GM19238 (cell line): ENCODE results near the gene SPEN.
"Not testable (repeated sequence)": the region's sequence is repeated elsewhere in the genome, so short reads cannot be mapped to it uniquely, and the experiment has no call there.

ENCODE experiments used
- DNase-seq: peaks from one replicate; pipeline ENCODE4 v3.0.0; 2011; ENCODE audit warnings: low spot score; ENCODE audit not compliant: insufficient read length

Gene SPEN

DNA sequence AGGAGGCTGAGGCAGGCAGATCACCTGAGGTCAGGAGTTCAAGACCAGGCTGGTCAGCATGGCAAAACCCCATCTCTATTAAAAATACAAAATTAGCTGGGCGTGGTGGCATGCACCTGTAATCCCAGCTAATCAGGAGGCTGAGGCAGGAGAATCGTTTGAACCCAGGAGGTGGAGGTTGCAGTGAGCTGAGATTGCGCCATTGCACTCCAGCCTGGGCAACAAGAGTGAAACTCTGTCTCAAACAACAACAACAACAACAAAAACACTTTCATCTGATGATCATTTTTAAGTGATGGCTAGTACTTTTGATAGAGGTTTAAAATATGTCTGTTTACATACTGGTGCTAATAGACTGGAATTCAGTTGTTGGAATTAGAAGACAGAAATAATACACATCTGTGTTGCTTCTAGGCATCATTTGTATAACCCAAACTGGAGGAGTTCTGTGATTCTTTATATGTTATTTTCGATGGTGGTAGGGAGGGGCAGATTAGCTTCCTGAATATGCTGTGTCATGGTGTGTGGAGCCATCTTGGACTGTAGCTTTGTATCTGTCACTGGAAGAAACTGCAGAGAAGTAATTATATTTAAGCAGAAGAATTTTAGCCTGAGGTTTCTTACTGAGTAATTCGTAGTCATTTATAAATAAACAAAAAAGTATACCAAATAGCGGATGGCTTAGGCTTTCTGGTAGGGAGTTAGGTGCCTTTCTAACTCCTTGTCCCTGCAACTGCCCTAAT lies 45.5 kb downstream of the SPEN start:
- DNase-seq = not testable (repeated sequence)

DNA sequence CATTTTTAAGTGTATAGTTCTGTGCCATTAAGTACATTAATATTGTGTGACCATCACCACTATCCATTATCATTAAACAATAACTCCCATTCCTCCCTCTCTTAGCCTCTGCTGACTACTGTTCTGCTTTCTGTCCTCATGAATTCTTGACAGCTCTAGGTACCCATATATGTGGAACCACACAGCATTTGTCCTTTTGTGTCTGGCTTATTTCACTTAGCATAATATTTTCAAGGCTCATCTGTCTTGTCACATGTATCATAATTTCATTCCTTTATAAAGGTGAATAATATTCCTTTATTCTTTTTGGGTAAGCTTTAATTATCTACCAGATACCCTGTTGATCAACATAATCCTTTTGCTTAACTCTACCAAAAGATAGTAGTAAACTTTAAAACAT lies 47.7 kb downstream of the SPEN start:
- DNase-seq = no peak

DNA sequence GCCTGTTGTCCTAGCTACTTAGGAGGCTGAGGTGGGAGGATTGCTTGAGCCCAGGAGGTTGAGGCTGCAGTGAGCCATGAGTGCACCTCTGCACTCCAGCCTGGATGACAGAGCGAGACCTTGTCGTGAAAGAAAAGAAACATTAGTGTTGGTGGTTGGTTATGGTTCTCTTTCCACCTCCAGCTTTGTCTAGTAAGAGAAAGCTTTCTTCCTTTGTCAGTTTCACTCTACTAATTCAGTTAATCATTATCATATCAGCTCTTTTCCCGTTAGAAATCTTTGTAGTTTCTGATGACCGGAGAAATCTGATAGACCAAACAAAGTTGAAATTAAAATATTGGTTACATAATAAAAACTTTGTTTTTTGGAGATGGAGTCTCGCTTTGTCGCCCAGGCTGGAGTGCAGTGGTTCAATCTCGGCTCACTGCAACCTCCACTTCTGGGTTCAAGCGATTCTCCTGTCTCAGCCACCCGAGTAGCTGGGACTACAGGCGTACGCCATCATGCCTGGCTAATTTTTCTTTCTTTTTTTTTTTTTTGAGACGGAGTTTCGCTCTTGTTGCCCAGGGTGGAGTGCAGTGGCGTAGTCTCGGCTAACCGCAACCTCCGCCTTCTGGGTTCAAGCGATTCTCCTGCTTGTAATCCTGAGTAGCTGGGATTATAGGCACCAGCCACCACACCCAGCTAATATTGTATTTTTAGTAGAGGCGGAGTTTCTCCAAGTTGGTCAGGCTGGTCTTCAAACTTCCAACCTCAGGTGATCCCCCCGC lies 49.5 kb downstream of the SPEN start:
- DNase-seq = not testable (repeated sequence)

GRCh38 chr1:15899266-15899665 lies 51.8 kb downstream of the SPEN start:
- DNase-seq = no peak

DNA sequence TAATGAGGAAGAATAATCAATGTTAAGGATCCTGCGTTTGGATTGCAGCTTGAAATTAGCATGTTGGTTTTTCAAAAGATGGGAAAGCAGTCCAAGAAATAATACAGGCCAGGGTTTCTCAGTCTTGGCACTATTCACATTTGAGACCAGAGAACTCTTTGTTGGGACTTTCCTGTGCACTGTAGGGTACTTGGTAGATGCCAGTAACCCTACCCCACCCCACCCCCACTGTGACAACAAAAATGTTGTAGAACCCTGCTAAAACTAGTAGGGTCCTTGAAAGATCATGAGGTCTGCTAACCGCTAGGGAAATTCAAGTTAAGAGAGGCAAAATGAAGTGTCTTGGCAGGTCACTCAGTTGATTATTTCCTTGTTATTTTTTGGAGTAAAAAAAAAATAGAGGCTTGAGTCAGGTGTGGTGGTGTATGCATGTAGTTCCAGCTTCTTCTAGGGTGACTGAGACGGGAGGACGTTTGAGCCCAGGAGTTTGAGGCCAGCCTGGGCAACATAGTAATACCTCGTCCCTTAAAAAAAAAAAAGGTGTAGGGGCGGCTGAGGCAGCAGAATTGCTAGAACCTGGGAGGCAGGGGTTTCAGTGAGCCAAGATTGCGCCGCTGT lies 53.3 kb downstream of the SPEN start:
- no peak for DNase-seq

- DNase-seq = no peak
Observed at GRCh38 chr1:15902882-15903281, 55.4 kb downstream of the SPEN start.

- DNase-seq = no peak
Observed at GRCh38 chr1:15908597-15908996, 61.1 kb downstream of the SPEN start.

DNA sequence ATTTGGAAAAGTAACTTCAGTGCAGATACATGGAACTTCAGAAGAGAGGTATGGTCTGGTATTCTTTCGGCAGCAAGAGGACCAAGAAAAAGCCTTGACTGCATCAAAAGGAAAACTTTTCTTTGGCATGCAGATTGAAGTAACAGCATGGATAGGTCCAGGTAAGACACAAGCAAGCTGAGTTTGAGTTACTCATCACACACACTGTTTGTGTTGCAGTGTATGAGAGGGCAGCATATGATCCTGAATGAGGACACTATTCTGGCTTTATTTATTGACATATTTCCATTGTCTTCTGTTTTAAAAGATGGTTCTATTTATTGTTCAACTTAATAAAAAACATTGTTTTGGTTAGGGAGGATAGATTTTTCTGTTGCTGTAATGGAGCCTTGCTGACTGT lies 63.6 kb downstream of the SPEN start:
- no peak for DNase-seq

DNA sequence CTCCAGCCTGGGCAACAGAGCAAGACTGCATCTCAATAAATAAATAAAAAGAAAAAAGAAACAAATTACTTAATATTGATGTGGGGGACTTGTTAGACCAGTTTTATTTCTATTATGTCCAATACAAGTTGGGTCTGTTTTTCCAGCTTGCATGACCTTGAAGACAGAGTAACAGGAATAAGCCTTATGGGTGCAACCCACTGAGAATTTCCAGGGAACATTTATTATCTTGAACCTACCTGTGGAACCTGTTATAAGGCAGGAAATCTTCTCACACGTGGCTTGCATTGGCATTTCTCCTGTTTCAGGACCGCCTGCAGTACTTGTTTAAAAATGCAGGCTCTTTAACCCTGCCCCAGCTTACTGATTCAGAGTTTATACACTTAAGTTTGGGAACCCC lies 64.4 kb downstream of the SPEN start:
- no peak for DNase-seq

DNA sequence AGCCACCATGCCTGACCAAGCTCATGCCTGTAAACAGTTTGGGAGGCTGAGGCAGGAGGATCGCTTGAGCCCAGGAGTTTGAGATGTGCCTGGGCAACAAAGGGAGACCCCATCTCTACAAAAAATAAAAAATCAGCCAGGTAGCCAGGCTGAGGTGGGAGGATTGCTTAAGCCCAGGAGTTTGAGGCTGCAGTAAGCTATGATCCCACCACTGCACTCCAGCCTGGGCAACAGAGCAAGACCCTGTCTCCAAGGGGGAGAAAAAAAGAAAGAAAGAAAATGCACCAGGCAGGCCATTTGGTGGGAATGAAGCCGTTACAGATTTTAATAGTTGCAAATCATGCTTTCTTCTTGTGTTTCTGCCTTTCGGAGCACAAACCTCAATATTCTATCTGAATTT lies 66.1 kb downstream of the SPEN start:
- DNase-seq = not testable (repeated sequence)

DNA sequence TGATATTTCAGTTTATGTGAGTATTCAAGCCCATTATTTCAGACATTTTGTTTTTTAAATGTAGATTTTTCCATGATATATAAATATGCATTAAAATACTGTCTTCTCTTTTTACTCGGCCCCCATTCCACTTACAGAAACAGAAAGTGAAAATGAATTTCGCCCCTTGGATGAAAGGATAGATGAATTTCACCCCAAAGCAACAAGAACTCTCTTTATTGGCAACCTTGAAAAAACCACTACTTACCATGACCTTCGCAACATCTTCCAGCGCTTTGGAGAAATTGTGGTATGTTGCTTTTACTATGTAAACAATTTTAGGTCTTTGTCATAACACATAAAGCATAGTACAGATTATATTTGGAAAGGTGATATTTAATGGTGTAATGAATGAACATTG lies 68.5 kb downstream of the SPEN start:
- no peak for DNase-seq

DNA sequence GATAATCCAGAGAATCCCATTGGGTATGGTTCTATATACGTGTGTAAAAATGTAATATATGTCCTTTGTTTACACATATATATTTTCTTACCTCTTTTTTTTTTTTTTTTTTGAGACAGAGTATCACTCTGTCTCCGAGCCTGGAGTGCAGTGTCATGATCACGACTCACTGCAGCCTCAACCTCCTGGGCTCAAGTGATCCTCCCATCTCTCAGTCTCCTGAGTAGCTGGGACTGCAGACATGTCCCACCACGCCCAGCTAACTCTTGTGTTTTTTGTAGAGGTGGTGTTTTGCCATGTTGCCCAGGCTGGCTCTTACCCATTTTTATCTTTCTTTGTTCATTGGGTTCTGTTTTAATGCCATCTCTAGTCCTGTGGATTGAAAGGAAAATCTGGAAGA lies 68.9 kb downstream of the SPEN start:
- no peak for DNase-seq

- no peak for DNase-seq
Observed at GRCh38 chr1:15916916-15917315, 69.4 kb downstream of the SPEN start.

GRCh38 chr1:15918962-15919715 lies 71.6 kb downstream of the SPEN start:
- DNase-seq = no peak

DNA sequence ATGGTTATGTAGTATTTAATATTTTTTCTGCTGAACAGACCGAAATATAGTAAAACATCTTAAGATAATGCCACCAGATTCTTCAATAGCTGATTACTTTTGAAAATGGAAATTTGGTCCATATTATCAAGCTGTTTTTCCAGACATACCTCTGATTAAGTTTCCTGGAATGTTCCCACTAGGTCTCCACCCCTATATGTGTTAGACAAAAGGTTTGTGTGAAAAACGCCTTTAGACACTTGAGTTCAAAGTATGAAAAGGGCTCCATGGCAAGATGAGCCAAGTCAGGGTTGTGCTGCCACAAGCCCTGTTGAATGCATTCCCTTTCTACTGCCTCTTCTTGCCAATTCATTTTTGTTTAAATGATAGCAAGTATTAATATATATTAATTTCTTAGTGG lies 75.7 kb downstream of the SPEN start:
- DNase-seq = no peak

DNA sequence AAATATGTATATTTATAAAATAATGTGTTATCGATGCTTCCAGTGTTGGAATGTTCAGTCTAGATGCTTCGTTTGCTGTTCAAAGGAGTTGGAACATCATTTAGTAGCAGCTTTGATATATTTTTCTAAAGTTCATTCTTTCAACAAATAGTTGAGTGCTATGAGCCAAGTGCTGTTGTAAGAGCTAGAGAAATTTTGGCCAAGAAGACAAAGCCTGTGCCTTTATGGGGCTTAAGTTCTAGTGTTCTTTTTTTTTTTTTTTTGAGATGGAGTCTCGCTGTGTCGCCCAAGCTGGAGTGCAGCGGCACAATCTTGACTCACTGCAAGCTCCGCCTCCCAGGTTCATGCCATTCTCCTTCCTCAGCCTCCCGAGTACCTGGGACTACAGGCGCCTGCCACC lies 78.9 kb downstream of the SPEN start:
- DNase-seq = not testable (repeated sequence)

DNA sequence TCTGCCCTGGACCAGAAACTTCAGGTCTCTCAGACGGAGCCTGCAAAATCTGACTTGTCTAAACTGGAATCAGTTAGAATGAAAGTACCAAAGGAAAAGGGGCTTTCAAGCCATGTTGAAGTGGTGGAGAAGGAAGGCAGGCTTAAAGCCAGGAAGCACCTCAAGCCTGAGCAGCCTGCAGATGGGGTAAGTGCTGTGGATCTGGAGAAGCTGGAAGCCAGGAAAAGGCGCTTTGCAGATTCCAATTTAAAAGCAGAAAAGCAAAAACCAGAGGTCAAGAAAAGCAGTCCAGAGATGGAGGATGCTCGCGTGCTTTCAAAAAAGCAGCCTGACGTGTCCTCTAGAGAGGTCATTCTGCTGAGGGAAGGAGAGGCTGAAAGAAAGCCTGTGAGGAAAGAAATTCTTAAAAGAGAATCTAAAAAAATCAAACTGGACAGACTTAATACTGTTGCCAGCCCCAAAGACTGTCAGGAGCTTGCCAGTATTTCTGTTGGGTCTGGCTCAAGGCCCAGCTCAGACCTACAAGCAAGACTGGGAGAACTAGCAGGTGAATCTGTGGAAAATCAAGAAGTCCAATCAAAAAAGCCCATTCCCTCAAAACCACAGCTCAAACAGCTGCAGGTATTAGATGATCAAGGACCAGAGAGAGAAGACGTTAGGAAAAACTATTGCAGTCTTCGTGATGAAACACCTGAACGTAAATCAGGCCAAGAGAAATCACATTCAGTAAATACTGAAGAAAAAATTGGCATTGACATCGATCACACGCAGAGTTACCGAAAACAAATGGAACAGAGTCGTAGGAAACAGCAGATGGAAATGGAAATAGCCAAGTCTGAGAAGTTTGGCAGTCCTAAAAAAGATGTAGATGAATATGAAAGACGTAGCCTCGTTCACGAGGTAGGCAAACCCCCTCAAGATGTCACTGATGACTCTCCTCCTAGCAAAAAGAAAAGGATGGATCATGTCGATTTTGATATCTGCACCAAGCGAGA lies 81.8 kb downstream of the SPEN start:
- no peak for DNase-seq

DNA sequence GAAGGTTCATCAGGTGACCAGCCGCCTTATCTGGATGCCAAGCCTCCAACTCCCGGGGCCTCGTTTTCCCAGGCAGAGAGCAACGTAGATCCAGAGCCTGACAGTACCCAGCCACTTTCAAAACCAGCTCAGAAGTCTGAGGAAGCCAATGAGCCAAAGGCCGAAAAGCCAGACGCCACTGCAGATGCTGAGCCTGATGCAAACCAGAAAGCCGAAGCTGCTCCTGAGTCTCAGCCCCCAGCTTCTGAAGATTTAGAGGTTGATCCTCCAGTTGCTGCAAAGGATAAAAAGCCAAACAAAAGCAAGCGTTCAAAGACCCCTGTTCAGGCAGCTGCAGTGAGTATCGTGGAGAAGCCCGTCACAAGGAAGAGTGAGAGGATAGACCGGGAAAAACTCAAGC lies 83.9 kb downstream of the SPEN start:
- no peak for DNase-seq

- no peak for DNase-seq
Observed at GRCh38 chr1:15931884-15932283, 84.4 kb downstream of the SPEN start.

- no peak for DNase-seq
Observed at GRCh38 chr1:15932612-15933011, 85.1 kb downstream of the SPEN start.

DNA sequence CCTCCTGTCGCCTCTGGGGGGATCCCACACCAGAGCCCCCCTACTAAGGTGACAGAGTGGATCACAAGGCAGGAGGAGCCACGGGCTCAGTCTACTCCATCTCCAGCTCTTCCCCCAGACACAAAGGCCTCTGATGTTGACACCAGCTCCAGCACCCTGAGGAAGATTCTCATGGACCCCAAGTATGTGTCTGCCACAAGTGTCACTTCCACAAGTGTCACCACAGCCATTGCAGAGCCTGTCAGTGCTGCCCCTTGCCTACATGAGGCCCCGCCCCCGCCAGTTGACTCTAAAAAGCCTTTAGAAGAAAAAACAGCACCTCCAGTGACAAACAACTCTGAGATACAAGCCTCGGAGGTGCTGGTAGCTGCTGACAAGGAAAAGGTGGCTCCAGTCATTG lies 86.2 kb downstream of the SPEN start:
- DNase-seq = no peak
